ENCODE data around the gene CNTNAP5.

CNTNAP5 gene

DNA sequence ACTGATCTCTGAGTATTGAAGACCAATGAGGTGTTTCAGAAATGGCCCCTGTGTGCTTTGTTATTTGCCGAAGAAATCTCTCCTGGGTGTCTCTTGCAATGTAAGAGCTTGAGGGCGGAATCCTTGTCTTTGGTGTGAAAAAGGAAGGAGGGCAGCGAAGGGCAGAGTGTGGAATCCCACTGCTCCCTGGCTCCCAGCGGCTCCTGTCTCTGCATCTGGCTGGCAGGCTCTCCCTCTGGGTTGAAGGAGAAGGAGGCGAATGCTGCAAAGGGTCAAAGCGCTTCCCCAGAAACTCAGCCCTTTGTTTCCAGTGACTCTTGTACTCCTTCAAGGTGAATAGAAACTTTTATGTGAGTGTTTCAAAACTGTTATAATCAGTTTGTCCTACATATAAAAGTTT lies 457.5 kb downstream of the CNTNAP5 start:
- DNase-seq: no peak

DNA sequence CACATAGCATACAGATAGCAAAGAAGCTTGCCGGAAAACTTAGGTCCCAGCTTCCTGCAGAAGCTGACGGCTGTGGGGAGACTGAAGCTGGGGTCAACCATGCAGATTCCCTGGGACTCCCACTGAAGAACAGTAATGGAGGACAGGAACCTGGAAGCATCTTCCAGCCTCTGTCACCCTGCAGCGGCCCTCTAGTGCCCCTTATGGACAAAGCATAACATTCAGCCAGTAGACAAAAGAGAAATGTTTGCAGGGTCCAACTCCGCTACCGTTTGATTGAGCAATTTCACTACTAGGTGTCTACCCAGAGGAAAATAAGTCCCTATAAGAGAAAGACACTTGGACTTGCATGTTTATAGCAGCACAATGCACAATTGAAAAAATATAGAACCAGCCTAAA lies 460.6 kb downstream of the CNTNAP5 start:
- no peak for DNase-seq

DNA sequence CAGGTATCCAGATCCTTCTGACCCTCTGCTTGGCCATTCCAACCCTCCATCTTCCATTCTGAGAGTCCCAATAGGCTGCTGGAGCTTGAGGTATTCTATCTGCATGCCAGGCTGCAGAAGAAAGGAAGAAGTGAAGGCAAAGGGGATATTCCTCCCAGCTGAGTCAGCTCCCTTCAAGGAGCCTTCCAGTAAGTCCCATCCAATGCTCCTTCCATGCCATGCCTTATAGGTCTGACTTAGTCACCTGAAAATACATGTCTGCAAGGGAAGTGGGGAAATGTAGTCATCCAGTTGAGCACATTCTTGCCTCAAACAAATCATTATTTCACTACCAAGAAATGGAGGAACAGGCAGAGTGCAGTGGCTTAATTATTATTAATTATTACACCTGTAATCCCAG lies 464.6 kb downstream of the CNTNAP5 start:
- no peak for DNase-seq

DNA sequence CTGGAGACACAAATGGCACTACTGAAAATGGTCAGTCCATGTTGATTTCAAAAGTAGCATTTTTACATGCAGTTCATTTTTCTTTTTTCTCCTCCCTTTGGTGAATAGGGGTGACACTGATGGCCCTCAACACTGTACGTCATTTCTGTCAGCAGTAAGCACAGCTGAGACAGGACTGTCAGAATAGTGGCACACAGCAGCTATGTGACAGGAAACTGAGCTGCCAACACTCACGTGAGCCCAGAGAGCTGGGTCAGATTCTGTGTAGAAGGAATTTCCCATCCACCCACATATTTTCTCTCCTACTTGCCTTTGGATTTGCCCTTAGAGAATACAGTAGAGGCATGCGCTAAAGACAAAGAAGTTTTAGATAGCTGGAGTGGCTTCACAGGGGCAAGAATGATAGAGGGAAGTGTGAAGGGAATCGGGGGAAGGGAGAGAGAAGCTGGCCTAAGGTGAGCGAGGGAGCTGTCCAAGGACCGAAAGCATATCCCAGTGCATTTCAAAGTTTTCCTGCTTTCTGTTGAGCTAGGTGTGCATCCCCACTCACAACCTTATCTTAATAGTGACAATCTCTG lies 476.6 kb downstream of the CNTNAP5 start:
- DNase-seq: no peak

DNA sequence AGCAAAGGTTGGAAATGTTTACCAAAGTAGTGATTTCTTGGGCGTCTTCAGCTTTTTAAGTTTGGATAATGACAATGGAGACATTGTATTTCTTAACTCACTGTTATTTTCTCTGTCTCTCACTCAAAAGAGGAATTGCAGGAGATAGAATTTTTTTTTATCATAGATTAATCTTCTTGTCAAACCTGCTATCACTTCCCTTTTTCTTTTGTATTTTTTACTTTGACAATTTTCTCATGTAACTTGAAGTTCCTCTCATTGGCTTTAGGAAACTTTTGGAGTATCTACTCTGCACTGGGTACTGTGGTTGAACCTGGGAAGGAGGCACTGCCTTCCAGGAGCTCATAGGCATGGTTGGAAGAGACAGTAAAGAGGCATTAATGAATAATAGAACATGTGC lies 489.1 kb downstream of the CNTNAP5 start:
- no peak for DNase-seq

DNA sequence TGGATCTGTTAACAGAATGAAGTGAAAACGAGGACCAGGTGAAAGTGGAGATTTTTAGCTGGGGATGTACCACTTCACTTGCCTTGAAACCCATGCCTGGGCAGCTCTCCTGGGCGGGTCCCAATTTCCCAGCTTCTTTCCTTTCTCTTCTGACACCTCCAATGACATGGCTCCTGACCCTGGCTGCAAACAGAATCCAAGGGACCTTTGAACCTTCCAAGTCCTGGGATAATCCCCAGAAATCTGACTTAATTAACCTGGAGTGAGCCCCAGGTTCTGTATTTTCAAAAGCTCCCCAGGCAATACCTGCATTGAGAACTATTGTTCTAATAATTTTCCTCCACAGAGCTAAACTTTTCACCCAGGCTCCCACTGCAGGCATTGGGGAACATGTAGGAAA lies 495.9 kb downstream of the CNTNAP5 start:
- no peak for DNase-seq

DNA sequence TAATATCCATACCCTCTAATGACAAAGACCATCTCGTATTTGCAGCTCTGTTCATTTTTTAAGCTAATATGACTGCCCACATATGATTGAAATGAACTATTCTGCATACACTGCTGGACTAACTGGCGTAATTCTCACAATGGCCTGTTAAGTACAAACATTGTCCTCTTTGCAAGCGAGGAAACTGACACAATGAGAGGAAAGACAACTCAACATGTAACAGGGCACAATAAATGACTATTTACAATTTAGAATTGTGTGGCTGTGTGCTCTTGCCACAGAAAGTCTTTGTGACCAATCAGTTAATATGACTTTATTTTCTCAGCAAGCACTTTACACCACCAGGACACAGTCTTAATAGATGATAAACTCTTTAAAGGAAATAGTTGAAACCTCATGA lies 498.0 kb downstream of the CNTNAP5 start:
- DNase-seq: no peak

DNA sequence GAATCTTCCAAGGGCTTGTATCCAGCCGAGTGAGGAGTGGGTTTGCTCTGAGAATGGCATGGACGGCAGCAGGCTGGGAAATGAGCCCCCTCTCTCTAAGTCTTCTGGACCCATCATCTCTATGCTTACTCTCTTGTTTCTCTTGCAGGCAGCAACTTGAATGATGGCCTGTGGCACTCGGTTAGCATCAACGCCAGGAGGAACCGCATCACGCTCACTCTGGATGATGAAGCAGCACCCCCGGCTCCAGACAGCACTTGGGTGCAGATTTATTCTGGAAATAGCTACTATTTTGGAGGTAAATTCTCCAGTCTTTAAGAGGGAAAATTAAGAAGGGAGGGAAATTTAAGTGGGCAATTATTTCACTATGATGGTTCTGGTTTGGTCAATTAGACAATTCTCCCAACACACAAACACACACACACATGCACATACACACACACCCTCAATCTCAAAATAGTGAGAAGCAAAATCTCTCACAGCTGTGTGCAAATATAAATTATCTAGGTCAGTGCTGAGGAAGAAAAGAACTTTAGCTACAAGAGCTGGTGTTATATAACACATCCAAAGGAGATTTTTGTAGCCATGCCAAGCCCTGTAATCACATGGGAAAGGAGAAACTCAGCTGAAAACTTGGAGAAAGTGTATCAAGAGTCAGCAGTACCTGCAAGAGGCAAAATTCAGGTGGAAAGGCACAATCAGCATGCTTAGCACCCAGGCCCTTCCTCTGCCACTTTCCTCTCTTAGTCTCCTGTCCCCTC lies 499.2 kb downstream of the CNTNAP5 start:
- no peak for DNase-seq

DNA sequence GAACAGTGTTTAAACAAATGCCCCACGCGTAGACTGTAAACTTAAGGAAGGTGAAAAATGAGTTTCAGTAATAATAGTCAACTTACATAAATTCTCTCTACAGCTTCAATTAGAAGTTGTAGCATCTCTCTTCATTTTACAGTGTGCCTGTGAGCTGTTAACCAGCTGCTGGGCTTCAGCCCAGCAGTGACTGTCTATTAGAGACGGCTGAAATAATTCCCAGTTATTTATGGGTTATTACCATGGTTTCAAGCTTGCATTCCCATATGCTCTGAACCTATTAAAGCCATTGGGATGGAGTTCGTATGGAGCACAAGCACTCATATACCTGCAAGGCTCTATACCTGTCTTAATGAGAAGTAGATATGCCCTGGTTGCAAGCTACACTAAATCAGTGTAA lies 501.1 kb downstream of the CNTNAP5 start:
- DNase-seq: no peak

DNA sequence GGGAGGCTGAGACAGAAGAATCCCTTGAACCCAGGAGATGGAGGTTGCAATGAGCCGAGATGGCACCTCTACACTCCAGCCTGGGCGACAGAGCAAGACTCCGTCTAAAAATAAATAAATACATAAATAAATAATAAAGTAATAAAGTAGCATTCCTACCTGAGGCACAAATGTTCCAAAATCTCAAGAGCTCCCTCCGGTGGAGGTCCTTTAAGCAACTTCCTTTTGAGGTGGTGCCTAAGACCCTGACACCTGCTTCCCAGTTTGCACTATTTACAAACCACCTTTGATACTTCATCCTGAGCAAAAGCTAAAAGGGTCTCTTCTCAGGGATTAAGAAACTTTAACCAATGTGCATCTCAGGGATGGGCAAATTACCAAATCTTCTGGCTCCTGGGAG lies 505.1 kb downstream of the CNTNAP5 start:
- DNase-seq: no peak

DNA sequence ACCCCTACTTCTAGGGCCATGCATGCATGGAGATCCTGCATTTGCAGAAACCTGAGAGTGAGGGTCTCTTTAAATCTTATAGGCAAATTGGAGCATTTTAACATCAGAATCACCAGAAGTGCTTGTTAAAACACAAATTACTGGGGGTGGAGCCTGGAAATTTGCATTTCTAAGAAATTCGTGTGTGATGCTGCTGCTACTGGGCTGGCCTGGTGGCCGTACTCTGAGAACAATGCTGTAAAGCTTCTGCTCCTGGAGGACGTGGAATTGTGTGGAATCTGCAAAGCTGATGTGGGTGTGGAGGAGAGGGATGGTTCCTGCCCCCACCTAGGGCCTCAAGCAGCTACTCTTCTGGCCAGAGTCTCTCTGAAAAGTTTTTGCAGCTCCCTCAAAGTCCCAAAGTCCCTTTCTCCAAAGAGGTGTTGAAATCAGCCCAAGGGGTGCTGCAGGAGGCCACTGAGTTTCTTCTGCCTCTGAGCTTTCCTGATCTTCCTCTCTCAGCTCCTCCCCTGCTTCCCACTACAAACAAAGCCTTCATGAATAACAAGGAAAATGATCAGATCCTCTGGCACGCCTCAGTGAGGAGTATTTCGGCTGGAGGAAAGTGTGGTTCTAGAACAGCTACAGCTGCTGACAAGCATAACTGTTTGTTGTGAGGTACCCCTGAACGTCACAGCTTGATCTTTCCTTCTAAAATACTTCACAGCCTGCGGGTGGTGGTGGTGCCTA lies 508.3 kb downstream of the CNTNAP5 start:
- no peak for DNase-seq

DNA sequence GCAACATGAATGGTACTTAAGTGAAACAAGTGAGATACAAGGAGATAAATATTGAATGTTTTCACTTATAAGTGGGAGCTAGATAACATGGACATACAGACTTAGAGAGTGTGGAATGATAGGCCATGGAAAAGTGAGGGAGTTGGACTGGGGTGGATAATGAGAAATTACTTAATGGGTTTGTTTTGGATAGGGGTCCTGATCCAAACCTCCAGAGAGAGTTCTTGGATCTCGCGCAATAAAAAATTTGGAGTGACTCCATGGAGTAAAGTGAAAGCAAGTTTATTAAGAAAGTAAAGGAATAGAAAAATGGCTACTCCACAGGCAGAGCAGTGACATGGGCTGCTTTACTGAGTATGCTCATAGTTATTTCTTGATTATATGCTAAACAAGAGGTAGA lies 508.9 kb downstream of the CNTNAP5 start:
- no peak for DNase-seq

DNA sequence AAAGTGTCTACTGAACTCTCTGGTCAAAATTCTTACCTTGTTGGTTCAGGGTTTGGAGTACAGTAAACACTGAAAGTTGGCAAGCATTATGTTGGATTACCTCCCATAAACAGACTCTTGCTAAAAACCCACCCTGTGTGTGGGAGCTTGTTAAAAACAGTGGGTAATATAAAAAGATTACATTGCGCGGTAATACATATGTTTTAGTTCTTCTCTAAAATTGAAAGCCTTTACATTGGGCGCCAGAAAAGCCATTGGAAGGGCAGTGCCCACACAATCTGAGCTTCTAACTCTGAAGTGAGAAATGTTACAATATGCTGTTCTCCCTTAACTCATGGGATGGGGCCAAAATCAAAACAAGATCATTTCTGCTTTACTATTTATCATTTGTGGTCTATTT lies 510.7 kb downstream of the CNTNAP5 start:
- no peak for DNase-seq

DNA sequence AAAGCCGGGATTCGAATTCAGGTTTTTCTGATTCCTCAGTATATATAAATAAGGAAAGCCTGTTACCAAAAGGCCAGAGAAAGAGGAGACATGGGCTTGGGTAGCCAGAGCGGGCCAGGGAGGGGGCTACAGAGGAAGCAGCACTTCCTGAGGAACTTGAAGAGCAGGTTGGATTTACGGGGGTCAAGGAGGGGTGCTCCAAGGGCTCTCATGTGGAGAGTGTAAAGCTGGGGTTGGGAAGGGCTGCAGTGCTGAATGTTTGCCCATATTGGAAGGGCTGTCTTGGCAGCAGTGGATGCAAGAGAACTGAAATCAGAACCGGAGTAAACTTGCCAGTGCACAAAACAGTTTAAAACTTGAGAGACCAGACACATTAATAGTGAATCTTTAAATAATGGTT lies 511.5 kb downstream of the CNTNAP5 start:
- no peak for DNase-seq

DNA sequence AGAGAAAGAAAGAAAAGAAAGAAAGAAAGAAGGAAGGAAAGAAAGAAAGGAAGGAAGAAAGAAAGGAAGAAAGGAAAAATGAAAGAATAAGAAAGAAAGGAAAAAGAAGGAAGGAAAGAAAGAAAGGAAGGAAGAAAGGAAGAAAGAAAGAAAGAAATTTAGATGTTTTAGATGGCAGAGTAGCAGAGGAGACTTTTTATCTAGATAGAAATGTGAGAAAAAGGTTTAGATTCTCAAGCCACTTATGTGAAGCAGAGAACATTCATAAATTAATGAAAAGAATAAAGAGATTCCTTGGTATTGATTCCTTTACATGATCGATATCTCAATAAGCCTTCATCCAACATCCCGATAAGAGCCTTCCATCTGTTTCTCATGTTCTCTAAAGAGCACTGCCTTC lies 513.5 kb downstream of the CNTNAP5 start:
- no peak for DNase-seq

DNA sequence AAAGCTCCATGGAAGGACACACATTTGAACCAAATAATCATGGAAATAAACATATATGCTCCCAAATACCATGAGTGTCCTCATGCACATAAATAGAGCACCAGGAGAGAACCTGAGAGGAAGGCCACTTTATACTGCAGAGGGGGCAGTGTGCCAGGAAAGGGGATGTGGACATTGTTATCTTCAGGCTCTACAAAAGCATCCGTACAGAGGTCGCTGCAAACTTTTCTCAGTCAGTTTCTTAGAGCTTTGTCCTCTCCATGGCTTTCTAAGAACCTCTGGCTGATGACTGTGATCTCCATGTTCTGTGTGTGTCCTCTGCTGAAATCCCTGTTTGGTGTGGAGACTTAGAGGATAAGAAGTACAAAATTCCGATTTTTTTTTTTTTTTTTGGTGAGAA lies 515.7 kb downstream of the CNTNAP5 start:
- DNase-seq: no peak

DNA sequence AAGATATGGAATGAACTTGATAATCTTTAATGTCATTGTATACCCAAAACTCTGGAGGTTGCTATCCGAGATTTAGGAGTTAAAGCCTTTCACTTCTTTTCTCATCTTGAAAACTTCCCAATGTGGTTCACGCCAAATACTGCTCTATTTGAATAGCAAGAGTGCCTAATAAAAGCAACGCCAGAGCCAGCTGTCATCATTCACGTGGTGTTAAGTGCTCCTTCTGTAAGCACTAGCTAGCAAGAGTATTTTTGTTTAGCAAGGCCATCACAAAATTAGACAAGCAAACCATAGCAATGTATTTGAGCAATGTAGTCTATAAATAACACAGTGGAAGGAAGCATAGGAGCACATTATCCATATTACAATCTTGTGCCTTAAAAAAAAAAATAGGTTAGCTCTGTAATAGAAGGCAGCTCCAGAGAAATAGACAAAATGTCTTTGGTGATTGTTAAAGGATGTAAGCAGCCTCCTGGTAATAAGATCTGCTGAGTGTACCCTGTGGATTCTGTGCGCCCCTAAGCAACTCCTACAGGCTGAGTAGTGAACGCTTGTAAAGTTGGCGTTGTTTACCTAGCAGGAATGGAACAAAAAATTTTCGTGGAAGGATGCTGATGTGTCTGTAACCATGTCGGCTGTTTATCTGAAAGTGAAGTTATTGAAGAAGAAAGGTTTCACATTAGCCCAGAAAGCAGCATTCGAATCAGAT lies 518.0 kb downstream of the CNTNAP5 start:
- DNase-seq: no peak

DNA sequence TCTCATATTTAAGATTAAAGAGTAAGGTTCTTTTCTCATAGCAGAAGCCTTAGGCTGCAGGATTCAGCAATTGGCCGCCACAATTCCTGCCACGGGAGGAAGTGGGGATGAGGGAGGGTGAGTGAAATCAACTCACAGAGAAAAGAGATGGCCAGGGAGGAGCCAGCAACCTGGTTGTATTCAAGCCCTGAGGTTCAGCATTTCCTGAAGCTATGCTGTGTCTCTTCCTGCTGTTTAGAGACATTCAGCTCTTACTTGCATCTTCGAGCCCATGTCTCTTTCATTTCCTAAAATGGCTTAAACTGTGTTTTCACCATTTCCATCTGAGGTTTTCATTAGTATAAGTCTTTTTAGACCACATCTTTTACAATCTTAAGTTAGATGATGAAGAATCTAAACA lies 522.6 kb downstream of the CNTNAP5 start:
- no peak for DNase-seq

DNA sequence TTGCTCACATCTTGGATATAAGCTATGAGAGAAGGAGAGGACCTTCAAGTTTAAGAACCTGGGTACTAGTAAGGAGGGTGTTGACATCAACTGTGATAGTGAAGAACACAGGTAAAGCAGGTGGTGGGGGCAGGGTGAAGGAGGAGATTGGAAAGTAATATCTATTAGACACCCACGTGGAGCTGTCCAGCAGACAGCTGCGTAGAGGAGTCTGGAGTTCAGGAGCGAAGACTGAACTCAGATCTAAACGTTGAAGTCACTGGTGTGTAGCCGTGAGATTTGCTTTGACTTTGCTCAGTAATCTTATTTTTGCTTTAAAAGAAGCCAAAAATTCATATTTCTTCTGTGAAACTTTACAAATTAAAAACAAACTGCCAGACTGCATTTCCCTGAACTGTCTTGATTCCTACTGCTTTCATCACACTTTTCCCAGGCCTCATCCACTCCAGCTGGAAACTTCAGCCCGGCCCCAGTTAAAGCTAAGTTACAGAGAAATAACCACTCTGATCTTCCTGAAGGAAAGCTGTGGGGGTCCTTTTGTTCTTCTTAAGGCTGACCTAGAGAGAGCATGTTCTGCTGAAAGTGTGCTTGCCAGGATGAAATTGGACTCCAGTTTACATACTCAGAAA lies 533.3 kb downstream of the CNTNAP5 start:
- no peak for DNase-seq

DNA sequence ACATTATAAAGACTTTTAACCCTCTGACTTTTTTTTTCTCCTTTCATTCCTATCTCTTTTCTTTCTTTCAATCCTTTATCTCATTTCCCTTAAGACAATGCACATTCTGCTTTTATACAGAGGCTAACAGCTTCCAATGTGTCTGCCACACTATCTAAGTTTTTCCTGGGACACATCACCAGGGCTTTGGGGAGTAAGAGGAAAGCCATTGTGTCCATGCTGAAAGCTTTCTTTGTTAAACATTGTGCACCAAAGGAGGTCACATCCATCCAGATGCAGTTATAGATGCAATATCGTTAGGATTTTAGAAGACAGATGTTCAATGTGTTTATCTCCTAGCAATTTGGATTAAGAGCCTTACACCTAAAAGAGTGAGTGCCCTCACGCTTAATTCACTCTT lies 534.1 kb downstream of the CNTNAP5 start:
- DNase-seq: no peak

DNA sequence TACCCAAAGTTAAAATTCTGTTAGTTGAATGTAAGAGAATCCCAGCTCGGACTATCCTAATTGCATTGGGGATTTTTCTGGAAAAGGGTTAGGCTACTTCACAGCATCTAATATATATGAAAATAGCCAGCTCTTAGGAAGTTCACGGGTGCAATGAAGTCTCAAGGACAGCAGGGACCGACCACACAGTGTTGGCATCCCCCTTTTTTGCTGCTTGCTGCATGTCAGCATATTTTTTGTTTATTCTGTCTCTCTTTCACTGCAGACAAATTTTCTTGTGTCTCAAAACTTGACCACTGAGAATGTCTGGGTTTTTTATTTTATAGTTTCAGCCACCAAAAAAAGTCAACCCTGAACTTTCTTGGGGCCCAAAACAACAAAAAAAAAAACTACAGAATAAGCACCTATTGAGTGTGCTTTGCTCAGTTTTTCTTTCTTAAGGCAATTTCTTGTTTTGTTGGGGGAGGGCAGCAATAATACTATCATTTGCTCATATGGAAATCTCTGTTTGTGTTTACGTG lies 535.6 kb downstream of the CNTNAP5 start:
- no peak for DNase-seq

DNA sequence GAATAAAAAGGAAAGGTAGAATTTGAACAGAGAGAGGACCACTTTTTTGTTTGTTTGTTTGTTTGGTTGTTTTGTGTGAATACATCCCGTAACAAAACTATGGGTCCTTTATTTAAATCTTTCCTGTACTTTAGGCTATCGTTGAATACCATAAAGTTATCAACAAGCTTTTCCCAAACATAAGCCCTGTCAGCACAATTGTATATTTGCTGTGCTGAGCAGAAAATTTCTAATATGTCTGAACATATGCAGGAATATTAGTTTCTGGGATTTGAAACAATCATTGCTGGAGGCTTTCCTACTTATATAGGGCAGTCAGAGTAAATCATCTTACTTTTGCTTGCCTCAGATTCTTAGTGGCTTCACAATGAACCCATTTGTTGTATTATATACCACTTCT lies 536.4 kb downstream of the CNTNAP5 start:
- no peak for DNase-seq

DNA sequence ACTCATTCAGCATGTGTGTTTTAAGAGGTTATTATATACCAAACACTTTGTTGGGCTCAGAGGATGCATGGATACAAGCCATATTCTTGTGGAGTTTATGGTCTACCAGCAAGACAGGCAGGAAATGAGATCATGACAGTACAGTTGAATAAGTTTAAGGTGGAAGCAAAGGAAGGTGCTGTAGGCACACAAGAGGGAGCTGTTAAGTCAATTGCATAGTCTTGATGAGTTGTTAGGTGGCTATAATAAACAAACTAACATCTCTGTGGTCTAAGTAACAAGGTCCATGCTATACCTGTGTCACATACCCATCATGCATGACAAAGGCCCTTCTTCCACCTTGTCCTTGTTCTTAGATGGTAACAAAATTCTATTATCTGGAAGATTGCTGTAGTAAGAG lies 538.3 kb downstream of the CNTNAP5 start:
- DNase-seq: no peak

All from NCI-H524 treated with DMSO at 0.1 percent for 48 hours (cell line).